ENCODE data around the gene SH3PXD2A. TPM values are rescaled to one million over a fixed set of nuclear protein-coding genes. Genes with fewer than 3 reads are reported as not detected.
A peak's percentile ranks its signal among the peaks of the same experiment; 100 is the strongest.

Gene SH3PXD2A
- total RNA-seq, 1 donor from 2014 or later = 56.2 TPM

DNA sequence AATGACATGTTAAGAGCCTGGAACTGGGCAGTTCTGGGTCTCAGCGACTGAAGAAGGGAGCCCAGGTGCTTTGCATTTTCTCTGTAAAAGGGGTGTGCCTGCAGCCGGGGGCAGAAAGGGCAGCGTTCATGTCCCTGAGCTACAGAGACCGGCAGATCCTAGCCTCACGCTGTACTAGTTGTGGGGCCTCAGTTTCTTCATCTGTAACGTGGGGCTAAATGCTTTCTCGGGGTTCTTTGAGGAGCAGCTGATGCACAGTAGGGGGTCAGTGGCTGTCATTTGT is 282.2 kb downstream of the SH3PXD2A start:
- Histone ChIP-seq H3K27me3 (no peaks in the 10 kb centered on the region), H3K27ac (peak overlapping the region; percentile 81), H3K4me3 (no peak overlapping the region), H3K9me3 (no peaks in the 10 kb centered on the region), H3K4me1 (peaks cover 74% of the 10 kb centered on the region), H3K36me3 (no peaks in the 10 kb centered on the region)
- DNase-seq (ENCODE audit: extremely low spot score in 2 of 2) = no peak
- intact Hi-C loops (cut with DNase I) = no loop called here
- TF ChIP-seq POLR2AphosphoS5 (IDR thresholded peaks at IDR 0.05; ENCODE audit: insufficient read depth in 1 of 2, low read depth in 1 of 2) (no peak), POLR2A (IDR thresholded peaks at IDR 0.05) (no peak)
- TF ChIP-seq, protein P1, sequence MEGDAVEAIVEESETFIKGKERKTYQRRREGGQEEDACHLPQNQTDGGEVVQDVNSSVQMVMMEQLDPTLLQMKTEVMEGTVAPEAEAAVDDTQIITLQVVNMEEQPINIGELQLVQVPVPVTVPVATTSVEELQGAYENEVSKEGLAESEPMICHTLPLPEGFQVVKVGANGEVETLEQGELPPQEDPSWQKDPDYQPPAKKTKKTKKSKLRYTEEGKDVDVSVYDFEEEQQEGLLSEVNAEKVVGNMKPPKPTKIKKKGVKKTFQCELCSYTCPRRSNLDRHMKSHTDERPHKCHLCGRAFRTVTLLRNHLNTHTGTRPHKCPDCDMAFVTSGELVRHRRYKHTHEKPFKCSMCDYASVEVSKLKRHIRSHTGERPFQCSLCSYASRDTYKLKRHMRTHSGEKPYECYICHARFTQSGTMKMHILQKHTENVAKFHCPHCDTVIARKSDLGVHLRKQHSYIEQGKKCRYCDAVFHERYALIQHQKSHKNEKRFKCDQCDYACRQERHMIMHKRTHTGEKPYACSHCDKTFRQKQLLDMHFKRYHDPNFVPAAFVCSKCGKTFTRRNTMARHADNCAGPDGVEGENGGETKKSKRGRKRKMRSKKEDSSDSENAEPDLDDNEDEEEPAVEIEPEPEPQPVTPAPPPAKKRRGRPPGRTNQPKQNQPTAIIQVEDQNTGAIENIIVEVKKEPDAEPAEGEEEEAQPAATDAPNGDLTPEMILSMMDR (IDR thresholded peaks at IDR 0.05) = no peak

GRCh38 chr10:103572347-103573204 is 282.8 kb downstream of the SH3PXD2A start:
- Histone ChIP-seq H3K4me3 (no peak overlapping the region), H3K27me3 (no peaks in the 10 kb centered on the region), H3K27ac (peak overlapping the region; percentile 81), H3K36me3 (no peaks in the 10 kb centered on the region), H3K4me1 (peaks cover 74% of the 10 kb centered on the region), H3K9me3 (no peaks in the 10 kb centered on the region)
- peak in 1 of 2 donors; percentile 60 for TF ChIP-seq POLR2AphosphoS5 (IDR thresholded peaks at IDR 0.05; ENCODE audit: insufficient read depth in 1 of 2, low read depth in 1 of 2)
- TF ChIP-seq, protein P1 (IDR thresholded peaks at IDR 0.05) = no peak
- intact Hi-C loops (cut with DNase I) = no loop called here
- no peak for DNase-seq (ENCODE audit: extremely low spot score in 2 of 2)

DNA sequence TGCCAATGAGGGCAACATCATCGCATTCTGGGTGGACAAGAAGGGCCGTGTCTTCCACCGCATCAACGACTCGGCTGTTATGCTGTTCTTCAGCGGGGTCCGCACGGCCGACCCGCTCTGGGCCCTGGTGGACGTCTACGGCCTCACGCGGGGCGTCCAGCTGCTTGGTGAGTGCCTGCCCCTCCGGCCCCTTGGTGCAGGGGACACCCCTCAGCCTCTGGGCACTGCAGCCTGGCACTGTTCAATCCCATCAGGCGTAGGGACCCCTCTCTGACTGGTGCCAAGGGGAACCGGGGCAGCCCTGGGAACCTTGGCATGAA is 283.8 kb downstream of the SH3PXD2A start:
- no peak for DNase-seq (ENCODE audit: extremely low spot score in 2 of 2)
- intact Hi-C loops (cut with DNase I) = no loop called here
- Histone ChIP-seq H3K27ac (peak overlapping the region; percentile 81), H3K4me3 (no peak overlapping the region), H3K27me3 (no peaks in the 10 kb centered on the region), H3K36me3 (no peaks in the 10 kb centered on the region), H3K9me3 (no peaks in the 10 kb centered on the region), H3K4me1 (peaks cover 71% of the 10 kb centered on the region)
- TF ChIP-seq, protein P1 (IDR thresholded peaks at IDR 0.05) = no peak
- no peak for TF ChIP-seq POLR2AphosphoS5 (IDR thresholded peaks at IDR 0.05; ENCODE audit: insufficient read depth in 1 of 2, low read depth in 1 of 2)
- no peak for TF ChIP-seq POLR2A (IDR thresholded peaks at IDR 0.05)

DNA sequence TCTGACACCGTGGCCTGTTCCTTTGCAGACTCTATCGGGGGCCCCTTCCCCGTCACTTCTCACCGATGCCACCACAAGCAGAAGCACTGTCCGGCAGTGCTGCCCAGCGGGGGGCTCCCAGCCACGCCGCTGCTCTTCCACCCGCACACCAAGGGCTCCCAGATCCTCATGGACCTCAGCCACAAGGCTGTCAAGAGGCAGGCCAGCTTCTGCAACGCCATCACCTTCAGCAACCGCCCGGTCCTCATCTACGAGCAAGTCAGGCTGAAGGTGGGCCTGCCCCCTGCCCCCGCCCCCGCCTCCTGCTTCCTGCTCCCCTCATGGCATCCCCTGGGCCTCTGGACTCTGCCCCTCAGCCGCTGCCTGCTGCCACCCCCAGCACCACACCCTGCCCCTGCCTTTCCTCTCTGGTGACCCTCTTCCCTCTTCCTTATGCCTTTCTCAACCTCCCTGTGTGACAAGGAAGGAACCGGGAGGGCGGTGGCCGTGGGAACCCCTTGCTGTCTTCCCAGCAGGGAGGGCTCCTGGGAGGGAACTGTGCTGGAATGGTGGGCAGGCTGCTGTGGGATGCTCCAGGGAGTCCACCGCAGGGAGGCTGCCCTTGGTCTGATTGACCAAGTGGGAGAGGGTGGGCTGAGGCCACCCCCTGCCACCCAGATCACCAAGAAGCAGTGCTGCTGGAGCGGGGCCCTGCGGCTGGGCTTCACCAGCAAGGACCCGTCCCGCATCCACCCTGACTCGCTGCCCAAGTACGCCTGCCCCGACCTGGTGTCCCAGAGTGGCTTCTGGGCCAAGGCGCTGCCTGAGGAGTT is 284.3 kb downstream of the SH3PXD2A start:
- no peaks in the 10 kb centered on the region for H3K36me3 ChIP-seq
- TF ChIP-seq POLR2AphosphoS5 (IDR thresholded peaks at IDR 0.05; ENCODE audit: insufficient read depth in 1 of 2, low read depth in 1 of 2) (no peak), POLR2A (IDR thresholded peaks at IDR 0.05) (no peak)
- TF ChIP-seq, protein P1 (IDR thresholded peaks at IDR 0.05) = no peak
- H3K27ac ChIP-seq = peak overlapping the region; percentile 81
- H3K9me3 ChIP-seq = no peaks in the 10 kb centered on the region
- H3K27me3 ChIP-seq = no peaks in the 10 kb centered on the region
- intact Hi-C loops (cut with DNase I) = no loop called here
- DNase-seq (ENCODE audit: extremely low spot score in 2 of 2) = no peak
- peaks cover 65% of the 10 kb centered on the region for H3K4me1 ChIP-seq
- H3K4me3 ChIP-seq = no peak overlapping the region

DNA sequence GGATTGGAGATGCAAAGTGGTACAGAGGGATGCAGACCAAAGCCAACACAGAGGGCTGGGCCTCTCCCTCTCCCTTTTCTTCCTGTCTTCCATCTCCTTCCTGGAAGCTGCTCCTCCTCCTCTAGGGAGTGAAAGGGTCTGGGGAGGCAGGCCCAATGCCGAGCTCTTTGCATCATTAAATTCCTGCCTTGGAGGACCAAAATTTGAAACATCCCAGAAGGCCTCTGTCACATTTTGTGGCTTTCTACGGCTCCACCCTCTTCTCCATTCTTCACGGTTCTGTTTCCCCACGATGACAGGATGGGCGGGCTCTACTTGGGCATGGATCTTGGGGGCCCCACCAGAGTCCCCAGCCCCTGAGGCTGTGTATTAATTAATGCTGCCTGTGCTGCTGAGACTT is 285.5 kb downstream of the SH3PXD2A start:
- H3K27ac ChIP-seq = peak overlapping the region; percentile 81
- H3K36me3 ChIP-seq = no peaks in the 10 kb centered on the region
- no peaks in the 10 kb centered on the region for H3K9me3 ChIP-seq
- TF ChIP-seq POLR2A (IDR thresholded peaks at IDR 0.05) (peak in 1 of 2 donors; percentile 5), POLR2AphosphoS5 (IDR thresholded peaks at IDR 0.05; ENCODE audit: insufficient read depth in 1 of 2, low read depth in 1 of 2) (peak in 1 of 2 donors; percentile 42)
- TF ChIP-seq, protein P1 (IDR thresholded peaks at IDR 0.05) = no peak
- no peaks in the 10 kb centered on the region for H3K27me3 ChIP-seq
- DNase-seq (ENCODE audit: extremely low spot score in 2 of 2) = no peak
- H3K4me1 ChIP-seq = peaks cover 62% of the 10 kb centered on the region
- no peak overlapping the region for H3K4me3 ChIP-seq
- intact Hi-C loops (cut with DNase I) = no loop called here
